H54 (cell line): ENCODE data around the gene PCBP4.

Experiments used
- DNase-seq: peaks from one replicate; pipeline ENCODE4 v3.0.0; 2011; ENCODE audit warnings: low spot score, mixed read lengths; ENCODE audit not compliant: insufficient read length
- FAIRE-seq: peaks from 3 replicates; lab custom pipeline; 2011; peaks lifted over from hg19 to GRCh38; lab: Jason Lieb, UNC
- POLR2A ChIP-seq: IDR thresholded peaks from 2 replicates; pipeline ENCODE4 v1.6.1; 2011; ENCODE audit warnings: low read depth, mild to moderate bottlenecking, low read length

PCBP4 gene

GRCh38 chr3:51967384-51968169, at the start of gene PCBP4:
PCBP4 (minus strand) TSS chr3:51967454; CDS start chr3:51961240, 6,214 bp downstream.
- peak; percentile 37; the same call in 1 of the 2 replicates for TF ChIP-seq POLR2A
- peak; percentile 58 for DNase-seq
- no peak for FAIRE-seq

GRCh38 chr3:52015438-52016228, 48.4 kb upstream of the PCBP4 start:
- no peak for TF ChIP-seq POLR2A
- DNase-seq (no peak), FAIRE-seq (no peak)

DNA sequence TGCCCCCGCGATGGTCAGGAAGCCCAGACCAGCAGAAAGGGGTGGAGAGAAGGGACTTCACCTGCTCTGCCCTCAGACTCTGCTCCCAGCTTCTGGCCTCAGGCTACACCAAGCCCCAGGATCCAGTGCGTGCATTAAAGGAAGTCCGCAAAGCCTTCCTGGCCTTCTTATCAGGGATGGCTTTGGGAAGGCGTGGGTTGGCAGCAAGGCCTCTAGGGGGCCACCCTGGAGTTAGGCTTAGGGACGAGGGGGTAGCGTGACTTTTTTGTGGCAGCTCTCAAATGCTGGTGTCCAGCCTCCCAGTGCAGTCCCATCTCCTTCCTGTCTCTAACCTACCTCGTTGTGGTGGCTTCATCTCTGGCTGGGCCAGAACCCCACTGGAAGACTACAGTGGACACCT, 47.4 kb upstream of the PCBP4 start:
- FAIRE-seq: no peak
- DNase-seq: no peak
- no peak for TF ChIP-seq POLR2A

- no peak for FAIRE-seq
- no peak for TF ChIP-seq POLR2A
These were observed 46.7 kb upstream of the PCBP4 start for GRCh38 chr3:52013802-52014598.

GRCh38 chr3:52012699-52013098, 45.4 kb upstream of the PCBP4 start:
- no peak for FAIRE-seq
- no peak for TF ChIP-seq POLR2A

More at GRCh38 chr3:52013802-52014598, 46.7 kb upstream of the PCBP4 start:
- DNase-seq: no peak

DNA sequence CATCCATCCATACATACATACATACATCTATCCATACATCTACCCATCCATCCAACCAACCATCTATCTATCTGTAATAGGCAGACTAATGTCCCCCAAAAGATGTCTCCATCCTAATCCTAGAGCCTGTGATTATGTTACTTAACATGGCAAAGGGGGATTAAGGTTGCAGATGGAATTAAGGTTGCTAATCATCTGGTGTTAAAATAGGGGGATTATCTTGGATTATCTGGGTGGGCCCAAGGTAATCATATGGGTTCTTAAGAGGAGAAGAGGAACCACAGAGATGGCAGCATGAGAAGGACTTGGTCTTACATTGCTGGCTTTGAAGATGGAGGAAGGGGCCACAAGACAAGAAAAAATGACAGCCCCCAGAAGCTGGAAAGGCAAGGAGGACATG, 43.2 kb upstream of the PCBP4 start:
- TF ChIP-seq POLR2A: no peak
- FAIRE-seq (no peak), DNase-seq (no peak)

More at GRCh38 chr3:52012699-52013098, 45.4 kb upstream of the PCBP4 start:
- DNase-seq: no peak

DNA sequence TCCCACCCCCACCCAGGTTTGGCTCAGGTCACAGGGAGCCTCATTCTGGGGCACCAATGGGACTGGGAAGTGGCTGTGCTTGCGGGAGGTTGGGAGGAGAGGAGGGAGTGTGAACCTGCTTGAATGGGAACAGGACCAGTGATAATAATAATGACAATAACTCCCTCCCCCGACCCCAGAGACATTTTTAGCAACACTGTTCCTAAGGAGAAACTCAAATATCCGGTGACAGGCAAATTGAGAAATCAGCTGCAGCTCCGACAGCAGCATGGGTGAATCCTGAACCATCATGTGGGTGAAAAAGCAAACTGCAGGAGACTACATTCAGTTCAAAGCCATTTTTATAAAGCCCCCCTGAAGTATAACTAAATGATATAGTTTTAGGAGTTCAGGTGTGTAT, 40.0 kb upstream of the PCBP4 start:
- TF ChIP-seq POLR2A: no peak
- DNase-seq (no peak), FAIRE-seq (no peak)

GRCh38 chr3:52006820-52007133, 39.5 kb upstream of the PCBP4 start:
- DNase-seq (no peak), FAIRE-seq (no peak)
- TF ChIP-seq POLR2A: no peak

DNA sequence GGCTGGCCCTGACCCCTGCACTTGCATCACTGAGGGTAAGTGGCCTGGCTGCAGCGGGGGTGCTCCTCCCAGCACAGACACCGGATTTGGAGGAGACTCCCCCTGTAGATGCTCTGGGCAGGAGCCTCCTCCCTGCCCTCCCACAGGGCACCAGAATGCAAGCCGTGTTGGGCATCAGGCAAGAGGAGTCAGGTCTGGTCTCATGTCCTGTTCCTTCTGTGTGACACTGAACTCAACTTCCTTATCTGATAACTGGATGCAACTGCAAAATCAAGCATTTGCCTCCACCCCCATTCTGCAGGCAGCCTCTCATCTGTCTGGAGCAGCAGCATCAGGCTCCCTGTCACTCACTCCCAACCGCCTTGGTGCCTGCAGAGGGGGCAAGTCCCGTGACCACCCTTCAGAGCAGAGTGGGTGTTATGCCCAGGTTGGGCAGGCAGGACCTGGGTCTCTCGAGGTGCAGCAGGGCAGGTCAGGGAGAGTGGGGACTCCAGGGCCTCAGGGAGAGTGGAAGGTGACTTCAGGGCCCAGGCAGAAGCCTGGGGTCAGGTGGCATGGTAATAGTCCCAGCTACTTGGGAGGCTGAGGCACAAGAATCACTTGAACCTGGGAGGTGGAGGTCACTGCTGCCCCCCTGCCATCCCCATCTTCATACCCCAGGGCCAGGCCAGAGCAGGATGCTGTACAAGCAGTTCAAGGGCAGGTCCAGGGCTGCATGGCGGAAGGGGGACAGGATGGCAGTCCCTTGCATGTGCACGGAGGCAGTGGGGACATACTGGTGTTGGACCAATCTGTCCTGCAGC, 39.0 kb upstream of the PCBP4 start:
- FAIRE-seq: no peak
- TF ChIP-seq POLR2A: no peak
- DNase-seq: no peak

GRCh38 chr3:52005571-52005986, 38.3 kb upstream of the PCBP4 start:
- no peak for TF ChIP-seq POLR2A
- DNase-seq (no peak), FAIRE-seq (no peak)

DNA sequence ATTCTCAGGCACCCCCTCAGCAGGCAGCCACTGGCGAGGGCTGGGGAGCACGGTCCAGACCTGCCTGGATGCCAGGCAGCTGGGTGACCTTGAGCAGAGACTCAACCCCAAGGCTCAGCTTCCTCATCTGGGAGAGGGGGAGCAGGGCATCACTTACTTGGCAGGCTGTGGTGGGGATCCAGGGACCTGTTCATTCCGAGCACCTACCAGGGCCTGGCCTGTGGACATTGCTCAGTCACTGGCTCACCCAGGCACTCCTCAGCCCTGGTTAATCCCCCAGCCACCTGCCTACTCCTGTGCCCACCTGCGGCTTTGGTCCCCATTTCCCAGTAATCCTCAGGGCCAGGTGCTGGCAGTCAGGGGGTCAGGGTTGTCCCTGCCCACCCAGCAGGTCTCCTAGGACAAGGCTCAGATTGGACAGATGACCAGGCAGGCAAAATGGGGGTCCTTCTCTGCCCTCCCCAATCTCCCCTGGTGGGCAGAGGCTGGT, 37.7 kb upstream of the PCBP4 start:
- no peak for FAIRE-seq

DNA sequence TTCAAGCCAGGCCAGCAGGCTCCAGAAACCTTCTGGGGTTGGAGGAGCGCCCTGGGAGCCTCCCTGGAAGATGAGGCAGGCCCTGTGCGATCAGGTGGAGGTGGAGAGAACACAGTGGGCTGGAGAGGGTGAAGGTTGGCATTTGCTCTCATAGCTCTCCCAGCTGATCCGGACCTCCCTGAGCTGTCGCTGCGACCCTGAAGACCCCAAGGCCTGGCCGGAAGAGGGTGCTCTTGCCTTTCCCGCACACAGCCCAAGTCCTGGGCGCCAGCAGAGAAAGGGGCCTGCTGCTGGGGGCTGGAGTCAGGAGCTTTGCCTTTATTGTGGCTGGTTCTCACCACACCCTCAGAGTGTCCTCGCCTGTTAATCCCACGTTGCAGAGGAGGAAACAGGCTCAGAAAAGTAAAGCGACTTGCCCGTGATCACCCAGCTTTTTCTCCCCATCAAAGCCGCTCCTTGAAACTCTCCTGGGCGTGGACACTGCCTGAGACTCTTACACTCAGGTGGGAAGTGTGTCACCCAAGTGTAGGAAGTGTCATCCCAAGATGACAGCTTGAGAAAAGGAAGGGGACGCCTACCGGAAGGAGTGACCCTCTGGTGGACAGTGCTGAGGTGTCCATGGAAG, 37.0 kb upstream of the PCBP4 start:
- no peak for TF ChIP-seq POLR2A
- DNase-seq: no peak
- FAIRE-seq: no peak

More for the DNA sequence above, 37.7 kb upstream of the PCBP4 start:
- no peak for DNase-seq
- TF ChIP-seq POLR2A: no peak
